Breast epithelium (tissue), 3 donors: Measurements from ENCODE around the gene ARHGEF12.

ENCODE experiments used
- CTCF ChIP-seq, 3 donors: fragments of 450-650 bp; IDR thresholded peaks; one replicate each; pipeline ENCODE4 v1.5.1; 2016 to 2017; ENCODE audit warnings: antibody characterized with exemption in 3 of 3, mild to moderate bottlenecking in 3 of 3, moderate library complexity in 3 of 3
- POLR2A ChIP-seq: fragments of 450-650 bp; IDR thresholded peaks from one replicate; pipeline ENCODE4 v1.6.1; 2016; ENCODE audit warnings: antibody characterized with exemption, mild to moderate bottlenecking, moderate library complexity

GRCh38 chr11:120295099-120295498 is 41.1 kb upstream of the ARHGEF12 start:
- no peak for TF ChIP-seq POLR2A
- TF ChIP-seq CTCF (IDR thresholded peaks at IDR 0.05), result no peak
